Mammary epithelial cell (primary cell): ENCODE measurements around the gene FPGT.

ENCODE experiments used
- EZH2 ChIP-seq: IDR thresholded peaks from 2 replicates; pipeline ENCODE4 v1.6.1; 2012; ENCODE audit warnings: low read length, inconsistent platforms, borderline replicate concordance
- TF ChIP-seq, protein P1 (sequence below), 2 donors: IDR thresholded peaks in 1 of 2; conservative IDR thresholded peaks in 1 of 2; 2 replicates each; pipeline ENCODE4 v1.5.1; 2011 to 2012; ENCODE audit warnings: inconsistent platforms in 2 of 2, low read length in 2 of 2, mild to moderate bottlenecking in 2 of 2, control low read depth in 1 of 2, low read depth in 1 of 2; ENCODE audit not compliant: insufficient read depth in 1 of 2; ENCODE audit errors: extremely low read depth in 1 of 2

DNA sequence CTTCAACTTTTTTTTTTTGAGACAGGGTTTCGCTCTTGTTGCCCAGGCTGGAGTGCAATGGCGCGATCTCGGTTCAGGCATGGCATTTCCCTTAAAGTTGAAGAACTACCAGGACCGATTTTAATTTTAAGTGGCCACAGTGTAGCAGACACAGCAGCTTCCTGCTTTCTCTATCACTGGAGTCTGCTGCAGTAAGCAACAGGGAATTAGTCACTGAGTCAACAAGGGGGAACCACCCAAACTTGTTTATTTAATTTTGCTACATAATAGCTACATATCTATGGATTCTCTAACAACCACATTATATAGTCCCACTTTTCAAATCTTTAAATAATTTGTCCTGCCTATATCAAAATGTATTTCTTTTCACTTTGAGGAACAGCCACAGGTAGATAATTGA is 24.7 kb downstream of the FPGT start:
- TF ChIP-seq, protein P1, sequence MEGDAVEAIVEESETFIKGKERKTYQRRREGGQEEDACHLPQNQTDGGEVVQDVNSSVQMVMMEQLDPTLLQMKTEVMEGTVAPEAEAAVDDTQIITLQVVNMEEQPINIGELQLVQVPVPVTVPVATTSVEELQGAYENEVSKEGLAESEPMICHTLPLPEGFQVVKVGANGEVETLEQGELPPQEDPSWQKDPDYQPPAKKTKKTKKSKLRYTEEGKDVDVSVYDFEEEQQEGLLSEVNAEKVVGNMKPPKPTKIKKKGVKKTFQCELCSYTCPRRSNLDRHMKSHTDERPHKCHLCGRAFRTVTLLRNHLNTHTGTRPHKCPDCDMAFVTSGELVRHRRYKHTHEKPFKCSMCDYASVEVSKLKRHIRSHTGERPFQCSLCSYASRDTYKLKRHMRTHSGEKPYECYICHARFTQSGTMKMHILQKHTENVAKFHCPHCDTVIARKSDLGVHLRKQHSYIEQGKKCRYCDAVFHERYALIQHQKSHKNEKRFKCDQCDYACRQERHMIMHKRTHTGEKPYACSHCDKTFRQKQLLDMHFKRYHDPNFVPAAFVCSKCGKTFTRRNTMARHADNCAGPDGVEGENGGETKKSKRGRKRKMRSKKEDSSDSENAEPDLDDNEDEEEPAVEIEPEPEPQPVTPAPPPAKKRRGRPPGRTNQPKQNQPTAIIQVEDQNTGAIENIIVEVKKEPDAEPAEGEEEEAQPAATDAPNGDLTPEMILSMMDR (conservative IDR thresholded peaks at IDR 0.05 in 1 of 2, IDR thresholded peaks at IDR 0.05 in 1 of 2; ENCODE audit: extremely low read depth in 1 of 2, insufficient read depth in 1 of 2, low read depth in 1 of 2, low read length in 2 of 2) = no peak
- no peak for TF ChIP-seq EZH2
